ENCODE measurements around the gene AOPEP. TPM values are rescaled to one million over a fixed set of nuclear protein-coding genes. Genes with fewer than 3 reads are reported as not detected.

AOPEP gene
- total RNA-seq, 4 donors from 2014 or later, result 18.8 to 81.0 (median 32.1) TPM

- TF ChIP-seq, protein P1, sequence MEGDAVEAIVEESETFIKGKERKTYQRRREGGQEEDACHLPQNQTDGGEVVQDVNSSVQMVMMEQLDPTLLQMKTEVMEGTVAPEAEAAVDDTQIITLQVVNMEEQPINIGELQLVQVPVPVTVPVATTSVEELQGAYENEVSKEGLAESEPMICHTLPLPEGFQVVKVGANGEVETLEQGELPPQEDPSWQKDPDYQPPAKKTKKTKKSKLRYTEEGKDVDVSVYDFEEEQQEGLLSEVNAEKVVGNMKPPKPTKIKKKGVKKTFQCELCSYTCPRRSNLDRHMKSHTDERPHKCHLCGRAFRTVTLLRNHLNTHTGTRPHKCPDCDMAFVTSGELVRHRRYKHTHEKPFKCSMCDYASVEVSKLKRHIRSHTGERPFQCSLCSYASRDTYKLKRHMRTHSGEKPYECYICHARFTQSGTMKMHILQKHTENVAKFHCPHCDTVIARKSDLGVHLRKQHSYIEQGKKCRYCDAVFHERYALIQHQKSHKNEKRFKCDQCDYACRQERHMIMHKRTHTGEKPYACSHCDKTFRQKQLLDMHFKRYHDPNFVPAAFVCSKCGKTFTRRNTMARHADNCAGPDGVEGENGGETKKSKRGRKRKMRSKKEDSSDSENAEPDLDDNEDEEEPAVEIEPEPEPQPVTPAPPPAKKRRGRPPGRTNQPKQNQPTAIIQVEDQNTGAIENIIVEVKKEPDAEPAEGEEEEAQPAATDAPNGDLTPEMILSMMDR (IDR thresholded peaks at IDR 0.05; ENCODE audit: low read depth), result no peak
Measured at GRCh38 chr9:94860678-94861588, 134.4 kb downstream of the AOPEP start.

GRCh38 chr9:94861589-94862272 is 135.2 kb downstream of the AOPEP start:
- TF ChIP-seq, protein P1 (IDR thresholded peaks at IDR 0.05; ENCODE audit: low read depth), result no peak

GRCh38 chr9:94864196-94864595 is 137.7 kb downstream of the AOPEP start:
- TF ChIP-seq, protein P1 (IDR thresholded peaks at IDR 0.05; ENCODE audit: low read depth), result no peak

GRCh38 chr9:94864862-94865509 is 138.5 kb downstream of the AOPEP start:
- TF ChIP-seq, protein P1 (IDR thresholded peaks at IDR 0.05; ENCODE audit: low read depth), result no peak

DNA sequence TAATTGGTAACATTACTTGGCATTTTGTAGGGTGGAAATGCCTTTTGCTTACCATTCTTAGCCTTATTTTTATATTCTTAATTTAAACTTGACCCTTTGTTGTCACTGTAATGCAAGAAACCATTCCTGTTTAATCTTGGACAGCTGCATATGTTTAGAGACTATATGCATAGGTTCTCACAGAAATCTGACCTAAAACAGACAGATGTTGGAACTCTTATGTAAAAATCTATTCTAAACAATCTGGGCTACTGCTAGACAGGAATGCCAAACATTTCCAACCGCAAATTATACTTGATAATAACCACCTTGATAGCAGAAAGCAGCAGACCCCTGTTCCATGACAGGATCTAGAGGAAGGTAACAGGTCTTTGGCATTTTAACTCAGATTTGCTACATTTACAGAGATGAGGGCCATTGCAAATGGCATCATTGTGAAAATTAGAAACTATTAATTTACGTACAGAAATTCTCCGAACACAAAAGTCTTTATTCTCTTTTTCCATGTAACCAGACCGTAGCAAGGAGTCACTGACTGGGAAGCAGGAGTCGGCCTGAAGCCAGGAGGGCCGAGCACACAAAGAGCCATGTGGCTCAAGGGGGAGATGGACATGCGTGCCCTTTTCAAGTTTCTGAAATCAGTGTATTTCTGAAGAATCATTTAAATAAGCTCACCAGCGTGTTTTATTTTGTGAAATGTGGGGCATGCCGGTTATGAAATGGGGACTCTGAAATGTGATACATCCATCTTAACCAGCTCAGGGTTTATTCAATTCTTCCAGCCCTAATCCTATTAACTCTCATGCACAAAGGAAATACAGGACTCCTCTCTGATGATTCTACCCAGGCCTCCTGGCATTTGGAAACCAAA is 139.3 kb downstream of the AOPEP start:
- TF ChIP-seq, protein P1 (IDR thresholded peaks at IDR 0.05; ENCODE audit: low read depth), result no peak

DNA sequence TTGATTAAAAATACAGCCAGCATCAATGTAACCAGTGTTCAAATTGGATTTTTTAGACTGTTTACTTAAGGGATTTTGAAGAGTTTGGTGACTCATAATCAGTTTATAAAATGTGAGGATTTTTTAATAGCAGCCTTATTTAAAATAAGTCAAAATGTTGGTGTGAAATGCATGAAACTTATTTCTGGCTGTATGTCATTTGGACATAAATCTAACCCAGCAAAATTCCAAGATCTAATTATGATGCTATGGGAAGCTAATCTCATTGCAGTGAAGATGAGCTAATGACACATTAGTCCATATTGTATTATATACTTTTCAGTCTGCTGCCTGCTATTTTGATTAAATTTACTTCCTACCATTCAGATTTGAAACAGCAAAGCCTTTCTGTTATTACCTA is 140.3 kb downstream of the AOPEP start:
- TF ChIP-seq, protein P1 (IDR thresholded peaks at IDR 0.05; ENCODE audit: low read depth), result no peak
